HG03575 (cell line): ENCODE data around the gene PAPOLB.
"Not testable (repeated sequence)": the region's sequence is repeated elsewhere in the genome, so short reads cannot be mapped to it uniquely, and the experiment has no call there.

Source experiments
- ATAC-seq: cut with Tn5 transposase; IDR thresholded peaks from one replicate; pipeline ENCODE4 v1.9.1; 2021; ENCODE audit not compliant: unreplicated experiment, insufficient number of reproducible peaks, low FRiP score; ENCODE audit errors: extremely low read depth

The PAPOLB gene

DNA sequence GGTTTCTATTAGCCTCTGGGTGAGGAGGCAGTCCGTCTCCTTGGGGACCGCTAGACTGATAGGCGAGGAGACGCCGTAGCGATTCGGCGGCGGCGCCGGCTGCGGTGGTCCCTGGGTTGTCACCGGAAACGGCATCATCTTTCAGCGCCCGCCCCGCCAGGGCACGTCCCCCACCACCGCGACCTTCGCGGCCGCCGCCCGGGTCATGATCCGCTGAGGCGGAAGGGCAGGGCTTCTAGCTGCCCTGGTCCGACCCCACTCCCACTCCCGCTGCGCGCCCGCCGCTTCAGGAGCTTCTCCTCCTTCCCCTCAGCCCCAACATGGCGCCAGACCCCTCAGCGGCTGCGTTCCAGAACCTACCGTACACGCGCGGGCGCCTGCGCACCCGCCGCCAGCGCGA is at the start of gene PAPOLB:
Gene PAPOLB, minus strand, starts transcription at position 358 of the 400 bp plus-strand sequence. Its CDS starts 220 bp downstream, at position 138.
- no peak for ATAC-seq

DNA sequence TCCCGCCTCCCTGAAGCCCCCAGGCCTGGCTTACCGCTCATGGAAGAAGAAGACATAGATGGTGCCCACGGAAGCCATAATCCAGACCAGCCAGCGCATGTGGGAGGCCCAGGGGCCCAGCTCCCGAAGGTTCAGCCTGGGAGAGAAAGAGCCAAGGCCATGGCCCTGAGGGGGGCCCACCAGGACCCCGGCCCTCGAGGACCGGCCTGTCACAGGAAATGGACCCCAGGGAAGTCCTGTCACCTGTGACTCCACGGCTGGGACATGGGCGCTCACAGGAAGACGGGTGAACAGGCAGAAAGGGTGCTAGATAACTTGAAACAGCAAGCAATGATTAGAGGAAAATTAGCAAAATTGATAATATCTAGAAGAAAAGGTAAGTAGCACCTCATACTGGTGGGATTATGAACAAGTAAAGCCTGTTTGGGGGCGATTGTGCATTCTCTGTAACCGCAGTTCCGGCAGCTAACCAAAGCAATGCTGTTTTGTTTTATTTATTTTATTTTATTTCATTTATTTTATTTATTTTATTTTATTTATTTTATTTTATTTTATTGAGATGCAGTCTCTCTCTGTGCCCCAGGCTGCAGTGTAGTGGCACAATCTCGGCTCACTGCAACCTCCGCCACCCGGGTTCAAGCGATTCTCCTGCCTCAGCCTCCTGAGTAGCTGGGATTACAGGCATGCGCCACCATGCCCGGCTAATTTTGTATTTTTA is 49.4 kb upstream of the PAPOLB start:
- no peak for ATAC-seq

DNA sequence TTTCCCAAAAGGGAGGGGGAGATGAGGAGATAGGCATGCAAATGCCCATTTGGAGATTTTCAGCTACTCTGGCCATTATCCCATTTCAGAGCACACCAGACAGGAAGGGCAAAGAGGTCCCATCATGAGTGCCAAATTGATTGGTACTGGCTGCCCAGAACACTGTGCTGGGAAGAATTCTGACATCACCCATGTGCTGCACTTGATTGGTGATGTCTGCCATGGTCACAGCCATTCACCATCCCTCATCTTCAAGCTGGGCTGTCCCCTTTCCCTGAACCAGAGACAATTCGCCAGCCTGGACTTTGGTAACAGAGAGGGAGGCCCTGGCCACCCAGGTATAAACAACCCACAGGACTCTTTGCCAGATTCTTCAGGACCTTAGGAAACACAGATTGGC is 44.9 kb upstream of the PAPOLB start:
- ATAC-seq = no peak

GRCh38 chr7:4905171-4905570 is 43.3 kb upstream of the PAPOLB start:
- no peak for ATAC-seq

DNA sequence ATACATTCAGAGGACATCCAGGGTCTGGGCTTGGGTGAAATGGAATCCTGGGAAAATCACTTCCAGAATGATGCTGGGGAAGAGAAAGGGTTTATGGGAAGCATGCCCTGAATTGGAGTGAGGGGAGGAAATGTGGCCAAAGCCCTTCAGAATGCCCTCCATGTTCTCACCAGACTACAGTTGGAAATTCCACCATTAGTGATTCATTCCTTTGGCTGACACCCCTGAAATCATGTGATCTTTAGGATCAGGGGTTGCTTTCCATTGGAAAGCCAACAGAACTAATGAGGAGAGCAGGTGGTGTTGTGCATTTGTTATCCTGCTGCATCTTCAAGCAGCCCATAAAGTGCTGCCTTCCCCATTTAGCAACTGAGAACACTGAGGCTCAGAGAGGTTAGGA is 42.5 kb upstream of the PAPOLB start:
- ATAC-seq = no peak

GRCh38 chr7:4895766-4896165 is 33.9 kb upstream of the PAPOLB start:
- ATAC-seq = no peak

DNA sequence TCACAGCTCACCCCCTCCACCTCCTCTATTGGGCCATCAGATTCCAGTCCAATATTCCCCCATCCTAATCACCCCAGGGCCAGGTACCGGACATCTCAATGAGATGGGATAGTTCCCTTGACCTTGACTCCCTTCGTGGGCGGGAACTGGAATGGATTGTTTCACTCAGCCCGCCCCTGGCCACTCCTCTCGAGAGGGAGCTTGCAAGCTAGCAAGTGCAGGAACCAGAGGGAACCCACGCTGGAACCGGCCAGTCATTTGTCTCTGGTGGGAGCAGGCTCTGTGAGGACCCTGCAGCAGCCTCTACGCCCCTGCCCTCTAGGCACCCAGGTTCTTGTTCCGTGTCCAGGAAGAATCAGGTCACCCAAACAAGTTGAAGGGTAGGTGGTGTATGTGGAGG is 32.7 kb upstream of the PAPOLB start:
- no peak for ATAC-seq

- ATAC-seq = no peak
Observed at GRCh38 chr7:4893929-4894475, 32.2 kb upstream of the PAPOLB start.

GRCh38 chr7:4893188-4893587 is 31.4 kb upstream of the PAPOLB start:
- ATAC-seq = not testable (repeated sequence)

- not testable (repeated sequence) for ATAC-seq
Observed at GRCh38 chr7:4891522-4891921, 29.7 kb upstream of the PAPOLB start.

DNA sequence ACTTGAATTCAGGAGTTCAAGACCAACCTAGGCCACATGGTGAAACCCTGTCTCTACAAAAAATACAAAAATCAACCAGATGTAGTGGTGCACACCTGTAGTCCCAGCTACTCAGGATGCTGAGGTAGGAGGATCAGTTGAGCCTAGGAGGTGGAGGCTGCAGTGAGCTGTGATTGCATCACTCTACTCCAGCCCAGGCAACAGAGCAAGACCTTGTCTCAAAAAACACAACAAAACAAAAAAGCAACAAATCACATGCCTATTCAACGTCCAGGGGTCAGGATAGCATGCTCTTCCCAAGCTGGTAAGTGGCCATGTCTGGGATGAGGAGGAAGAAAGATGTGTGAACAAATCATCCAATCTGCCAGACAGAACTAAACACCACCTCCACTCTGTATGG is 27.9 kb upstream of the PAPOLB start:
- no peak for ATAC-seq

- no peak for ATAC-seq
Observed at GRCh38 chr7:4888161-4888560, 26.3 kb upstream of the PAPOLB start.

- no peak for ATAC-seq
Observed at GRCh38 chr7:4886671-4887070, 24.8 kb upstream of the PAPOLB start.

- no peak for ATAC-seq
Observed at GRCh38 chr7:4885317-4885807, 23.5 kb upstream of the PAPOLB start.

GRCh38 chr7:4884164-4884563 is 22.3 kb upstream of the PAPOLB start:
- ATAC-seq = no peak

- no peak for ATAC-seq
Observed at GRCh38 chr7:4883372-4884144, 21.7 kb upstream of the PAPOLB start, which contains the start of gene RADIL. RADIL (minus strand) TSS chr7:4883716; CDS start chr7:4878139, 5,577 bp downstream.

DNA sequence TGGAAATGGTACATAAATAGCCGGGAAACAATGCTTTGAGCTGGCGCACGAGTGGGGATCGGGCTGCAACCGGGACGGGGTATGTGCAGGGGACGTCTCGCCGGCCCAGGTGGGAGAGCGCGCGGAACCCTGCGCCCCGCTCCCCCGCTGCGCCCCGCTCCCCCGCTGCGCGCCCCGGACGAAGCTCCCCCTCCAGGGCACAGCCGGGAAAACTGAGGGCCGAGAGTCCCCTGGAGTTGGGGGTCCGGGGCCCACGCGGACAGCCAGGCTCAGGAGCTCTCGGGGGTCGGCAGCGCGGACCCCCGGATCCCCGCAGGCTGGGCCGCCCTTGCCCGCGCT is 21.2 kb upstream of the PAPOLB start:
- no peak for ATAC-seq

- ATAC-seq = no peak
Observed at GRCh38 chr7:4882169-4883032, 20.6 kb upstream of the PAPOLB start.

- ATAC-seq = no peak
Observed at GRCh38 chr7:4880218-4880617, 18.4 kb upstream of the PAPOLB start.
